ENCODE results near the gene DBT. TPM values are rescaled to one million over a fixed set of nuclear protein-coding genes. Genes with fewer than 3 reads are reported as not detected.

Gene DBT
- total RNA-seq, 1 experiment from 2014 or later = 20.3 TPM

DNA sequence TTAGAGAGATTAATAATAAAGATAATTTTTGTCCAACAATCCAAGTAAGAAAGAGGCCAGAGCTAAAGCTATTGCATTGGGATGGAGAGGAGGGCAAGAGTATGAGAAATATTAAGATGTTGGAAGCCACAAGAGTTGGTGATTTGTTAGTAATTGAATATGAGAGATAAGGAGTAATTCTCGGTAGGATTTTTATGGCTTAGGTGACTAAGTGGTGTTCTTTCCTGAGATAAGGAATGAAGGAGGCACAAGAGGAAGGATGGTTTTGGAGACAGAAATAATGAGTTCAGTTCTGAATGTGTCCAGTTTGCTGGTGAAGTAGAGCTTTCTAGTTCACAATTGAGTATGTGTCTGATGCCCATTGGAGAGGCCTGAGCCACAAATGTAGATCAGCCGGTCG, 107.3 kb downstream of the DBT start:
- no peak overlapping the region for H3K56ac ChIP-seq (ENCODE audit: insufficient read length, low read depth, low read length)
- no peak overlapping the region for H4K91ac ChIP-seq (ENCODE audit: insufficient read length, low read depth, low read length)
- no peak overlapping the region for H3K4me2 ChIP-seq (ENCODE audit: insufficient read depth, insufficient read length, low read length)
- H2BK12ac ChIP-seq (ENCODE audit: insufficient read length, low read depth, low read length) = no peak overlapping the region
- no peak overlapping the region for H2BK5ac ChIP-seq (ENCODE audit: insufficient read length, low read length)
- H3K4me1 ChIP-seq (ENCODE audit: insufficient read depth, low read length) = no peaks in the 10 kb centered on the region
- H3K9me3 Mint-ChIP-seq = no peaks in the 10 kb centered on the region
- H2AFZ ChIP-seq (ENCODE audit: low read length) = no peak overlapping the region
- H3K18ac ChIP-seq (ENCODE audit: insufficient read length, low read depth, low read length) = no peak overlapping the region
- H3K4me1 Mint-ChIP-seq = peaks cover 2% of the 10 kb centered on the region in 2 experiments; a peak in 2 of 4 replicates
- H3K4me3 Mint-ChIP-seq = no peak overlapping the region
- H3K27ac Mint-ChIP-seq = no peak overlapping the region
- no peaks in the 10 kb centered on the region for H4K20me1 ChIP-seq (ENCODE audit: control insufficient read depth, insufficient read depth, insufficient read length)
- no peak overlapping the region for H3T11ph ChIP-seq (ENCODE audit: low read length)
- no peak overlapping the region for H4K5ac ChIP-seq (ENCODE audit: insufficient read length, low read depth, low read length)
- H3K23me2 ChIP-seq (ENCODE audit: insufficient read length, low read depth, low read length, poor library complexity, severe bottlenecking) = no peaks in the 10 kb centered on the region
- no peak overlapping the region for H2AK5ac ChIP-seq (ENCODE audit: insufficient read length, low read length)
- no peak overlapping the region for H3K23ac ChIP-seq (ENCODE audit: insufficient read length, low read depth, low read length)
- H4K8ac ChIP-seq (replicated peaks; ENCODE audit: insufficient read length, low read depth, low read length) = no peak overlapping the region
- H3K27me3 ChIP-seq (ENCODE audit: insufficient read depth, low read length) = no peaks in the 10 kb centered on the region
- no peaks in the 10 kb centered on the region for H3K27me3 Mint-ChIP-seq (ENCODE audit: low read depth)
- no peaks in the 10 kb centered on the region for H3K79me1 ChIP-seq (ENCODE audit: insufficient read depth, low read depth, low read length, poor library complexity, severe bottlenecking)
- H3K9me3 ChIP-seq (ENCODE audit: control insufficient read depth, low read depth, low read length) = no peaks in the 10 kb centered on the region
- H2BK15ac ChIP-seq (ENCODE audit: low read depth, low read length) = no peak overlapping the region
- H3K14ac ChIP-seq (ENCODE audit: insufficient read depth, low read length) = no peak overlapping the region
- no peaks in the 10 kb centered on the region for H3K79me2 ChIP-seq (ENCODE audit: insufficient read depth, low read length)
- H3K9ac ChIP-seq (ENCODE audit: extremely low read depth, insufficient read length, low read length) = no peak overlapping the region
- H3K27ac ChIP-seq (ENCODE audit: insufficient read length, low read depth, low read length) = no peak overlapping the region
- WGBS (ENCODE audit: extremely low coverage, insufficient read length, low lambda C conversion rate) = 100% methylated on average over 1 of the region's 3 CpGs
- peaks cover 8 to 65% (median 56%) of the 10 kb centered on the region in 3 experiments for H3K36me3 Mint-ChIP-seq (ENCODE audit: insufficient read depth in 1 of 3, low read depth in 3 of 3)
- no peak overlapping the region for H2BK120ac ChIP-seq (ENCODE audit: low read depth, low read length, poor library complexity, severe bottlenecking)
- H3K4ac ChIP-seq (ENCODE audit: low read depth, low read length) = no peak overlapping the region
- no peak overlapping the region for H2BK20ac ChIP-seq (ENCODE audit: low read depth, low read length, poor library complexity, severe bottlenecking)
- DNase-seq = no peak
- TF ChIP-seq, protein P1, sequence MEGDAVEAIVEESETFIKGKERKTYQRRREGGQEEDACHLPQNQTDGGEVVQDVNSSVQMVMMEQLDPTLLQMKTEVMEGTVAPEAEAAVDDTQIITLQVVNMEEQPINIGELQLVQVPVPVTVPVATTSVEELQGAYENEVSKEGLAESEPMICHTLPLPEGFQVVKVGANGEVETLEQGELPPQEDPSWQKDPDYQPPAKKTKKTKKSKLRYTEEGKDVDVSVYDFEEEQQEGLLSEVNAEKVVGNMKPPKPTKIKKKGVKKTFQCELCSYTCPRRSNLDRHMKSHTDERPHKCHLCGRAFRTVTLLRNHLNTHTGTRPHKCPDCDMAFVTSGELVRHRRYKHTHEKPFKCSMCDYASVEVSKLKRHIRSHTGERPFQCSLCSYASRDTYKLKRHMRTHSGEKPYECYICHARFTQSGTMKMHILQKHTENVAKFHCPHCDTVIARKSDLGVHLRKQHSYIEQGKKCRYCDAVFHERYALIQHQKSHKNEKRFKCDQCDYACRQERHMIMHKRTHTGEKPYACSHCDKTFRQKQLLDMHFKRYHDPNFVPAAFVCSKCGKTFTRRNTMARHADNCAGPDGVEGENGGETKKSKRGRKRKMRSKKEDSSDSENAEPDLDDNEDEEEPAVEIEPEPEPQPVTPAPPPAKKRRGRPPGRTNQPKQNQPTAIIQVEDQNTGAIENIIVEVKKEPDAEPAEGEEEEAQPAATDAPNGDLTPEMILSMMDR (conservative IDR thresholded peaks at IDR 0.05) = no peak

Measured in H9 (cell line).